IMR-90 (cell line): ENCODE data around the gene TMEM238. TPM values are rescaled to one million over a fixed set of nuclear protein-coding genes. Genes with fewer than 3 reads are reported as not detected.

Experiments
- ATAC-seq: fragments of 200-7000 bp; cut with Tn5 transposase; 2 replicates; pipeline ENCODE4 v1.9.1; 2020; ENCODE audit warnings: low read depth, mild to moderate bottlenecking, moderate library complexity
- BruUV-seq: library from RNA; stranded (reverse); fragments of 400-500 nt; replicated peaks from 2 replicates; lab custom pipeline; 2021; lab: Mats Ljungman, UMichigan
- CTCF ChIA-PET: fragments of 300-600 bp; formaldehyde crosslinking; extraction: SDS; loops from one replicate; lab custom pipeline; 2021; ENCODE audit warnings: antibody characterized with exemption; lab: Yijun Ruan, JAX
- POLR2A ChIA-PET: fragments of 300-600 bp; sonication (Branson Sonifier 250); formaldehyde crosslinking; loops from one replicate; lab custom pipeline; 2022; ENCODE audit warnings: antibody characterized with exemption; ENCODE audit not compliant: unreplicated experiment; lab: Charles Lee
- DNase-seq: peaks from one replicate; pipeline ENCODE4 v3.0.0; 2013
- H2AFZ ChIP-seq: replicated peaks from 2 replicates; pipeline ENCODE3; 2013; ENCODE audit warnings: low read length, mild to moderate bottlenecking; ENCODE audit not compliant: poor library complexity
- H2AK5ac ChIP-seq: 2 replicates; pipeline ENCODE4 v1.6.1; 2013; ENCODE audit warnings: low read depth, low read length, inconsistent platforms
- H2AK9ac ChIP-seq: replicated peaks from 2 replicates; pipeline ENCODE3; 2013; ENCODE audit warnings: mild to moderate bottlenecking, low read depth, low read length, moderate library complexity; ENCODE audit not compliant: poor library complexity
- H2BK120ac ChIP-seq: 2 replicates; pipeline ENCODE4 v1.6.1; 2013; ENCODE audit warnings: low read depth, low read length, inconsistent platforms
- H2BK15ac ChIP-seq: 3 replicates; pipeline ENCODE4 v1.6.1; 2013; ENCODE audit warnings: low read depth, low read length, inconsistent platforms
- H2BK20ac ChIP-seq: 2 replicates; pipeline ENCODE4 v1.6.1; 2013; ENCODE audit warnings: low read depth, mild to moderate bottlenecking, inconsistent platforms, low read length, moderate library complexity
- H2BK5ac ChIP-seq: 2 replicates; pipeline ENCODE4 v1.6.1; 2013; ENCODE audit warnings: mild to moderate bottlenecking, low read depth, low read length, inconsistent platforms; ENCODE audit not compliant: poor library complexity, severe bottlenecking
- H3K14ac ChIP-seq: replicated peaks from 2 replicates; pipeline ENCODE4 v1.6.1; 2013; ENCODE audit warnings: low read depth, low read length, inconsistent platforms
- H3K18ac ChIP-seq: 2 replicates; pipeline ENCODE4 v1.6.1; 2013; ENCODE audit warnings: low read depth, low read length, control low read depth
- H3K23ac ChIP-seq: 2 replicates; pipeline ENCODE4 v1.6.1; 2013; ENCODE audit warnings: low read depth, low read length, inconsistent platforms
- H3K27ac ChIP-seq: 2 replicates; pipeline ENCODE4 v1.5.1; 2013; ENCODE audit warnings: mild to moderate bottlenecking, control low read depth, low read length; ENCODE audit not compliant: insufficient read depth
- H3K27me3 ChIP-seq: 2 replicates; pipeline ENCODE4 v1.6.1; 2013; ENCODE audit warnings: low read length; ENCODE audit not compliant: control insufficient read depth, insufficient read depth
- H3K36me3 ChIP-seq: 2 replicates; pipeline ENCODE4 v1.6.1; 2013; ENCODE audit warnings: low read length, mixed read lengths; ENCODE audit not compliant: control insufficient read depth, insufficient read depth
- H3K4ac ChIP-seq: 2 replicates; pipeline ENCODE4 v1.6.1; 2013; ENCODE audit warnings: low read depth, low read length, inconsistent platforms
- H3K4me1 ChIP-seq: 2 replicates; pipeline ENCODE4 v1.6.1; 2013; ENCODE audit warnings: low read length, mixed read lengths; ENCODE audit not compliant: control insufficient read depth, insufficient read depth
- H3K4me2 ChIP-seq: 2 replicates; pipeline ENCODE4 v1.6.1; 2013; ENCODE audit warnings: low read depth, mild to moderate bottlenecking, control low read depth, low read length, moderate library complexity
- H3K4me3 ChIP-seq: 2 replicates; pipeline ENCODE4 v1.5.1; 2013; ENCODE audit warnings: low read depth, mild to moderate bottlenecking, control low read depth, low read length, moderate library complexity; ENCODE audit not compliant: insufficient read depth
- H3K56ac ChIP-seq: 2 replicates; pipeline ENCODE4 v1.6.1; 2013; ENCODE audit warnings: low read length, inconsistent platforms; ENCODE audit not compliant: insufficient read depth; ENCODE audit errors: extremely low read depth
- H3K79me1 ChIP-seq, 2 experiments: 2 replicates each; pipeline ENCODE4 v1.6.1; 2013; ENCODE audit warnings: low read length in 2 of 2, inconsistent platforms in 1 of 2, low read depth in 1 of 2
- H3K9ac ChIP-seq: 2 replicates; pipeline ENCODE4 v1.6.1; 2013; ENCODE audit warnings: low read depth, low read length, control low read depth
- H3K9me1 ChIP-seq: 2 replicates; pipeline ENCODE4 v1.6.1; 2013; ENCODE audit warnings: low read length, inconsistent platforms; ENCODE audit not compliant: insufficient read depth
- H3K9me3 ChIP-seq: 2 replicates; pipeline ENCODE4 v1.6.1; 2013; ENCODE audit warnings: low read length; ENCODE audit not compliant: control insufficient read depth, insufficient read depth
- H4K20me1 ChIP-seq: 2 replicates; pipeline ENCODE4 v1.6.1; 2013; ENCODE audit warnings: low read length, inconsistent platforms; ENCODE audit not compliant: insufficient read depth
- H4K5ac ChIP-seq: 2 replicates; pipeline ENCODE4 v1.6.1; 2013; ENCODE audit warnings: mild to moderate bottlenecking, low read depth, low read length, control low read depth
- H4K8ac ChIP-seq, 2 experiments: 2 replicates each; pipeline ENCODE4 v1.6.1; 2013; ENCODE audit warnings: low read depth in 2 of 2, low read length in 2 of 2, control low read depth in 1 of 2, inconsistent platforms in 1 of 2
- H4K91ac ChIP-seq: 2 replicates; pipeline ENCODE4 v1.6.1; 2013; ENCODE audit warnings: low read depth, low read length, inconsistent platforms; ENCODE audit not compliant: insufficient read depth
- BHLHE40 ChIP-seq: fragments of 150-350 bp; IDR thresholded peaks from 2 replicates; pipeline ENCODE4 v1.6.1; 2016; ENCODE audit warnings: mild to moderate bottlenecking, low read depth, low read length
- CEBPB ChIP-seq: IDR thresholded peaks from 2 replicates; pipeline ENCODE4 v1.6.1; 2012; ENCODE audit warnings: low read depth, low read length, improper control_type of control experiment
- CHD1 ChIP-seq: IDR thresholded peaks from 2 replicates; pipeline ENCODE4 v1.6.1; 2012; ENCODE audit warnings: low read depth, low read length, improper control_type of control experiment
- CTCF ChIP-seq: conservative IDR thresholded peaks from 2 replicates; pipeline ENCODE4 v1.5.1; 2012; ENCODE audit warnings: mild to moderate bottlenecking, low read depth, low read length, improper control_type of control experiment
- ELK1 ChIP-seq: fragments of 150-350 bp; IDR thresholded peaks from 2 replicates; pipeline ENCODE4 v1.6.1; 2016; ENCODE audit warnings: low read depth, mild to moderate bottlenecking, low read length, moderate library complexity, borderline replicate concordance
- FOS ChIP-seq: fragments of 150-350 bp; IDR thresholded peaks from 2 replicates; pipeline ENCODE4 v1.6.1; 2016; ENCODE audit warnings: low read depth, low read length
- MAFK ChIP-seq: IDR thresholded peaks from 2 replicates; pipeline ENCODE4 v1.6.1; 2012; ENCODE audit warnings: low read depth, low read length, improper control_type of control experiment
- MAZ ChIP-seq: IDR thresholded peaks from 2 replicates; pipeline ENCODE4 v1.6.1; 2012; ENCODE audit warnings: low read depth, mild to moderate bottlenecking, low read length, improper control_type of control experiment, moderate library complexity, borderline replicate concordance
- MXI1 ChIP-seq: IDR thresholded peaks from 2 replicates; pipeline ENCODE4 v1.6.1; 2012; ENCODE audit warnings: low read depth, mild to moderate bottlenecking, low read length, moderate library complexity, borderline replicate concordance
- NFE2L2 ChIP-seq: fragments of 150-350 bp; IDR thresholded peaks from 2 replicates; pipeline ENCODE4 v1.6.1; 2016; ENCODE audit warnings: low read depth, mild to moderate bottlenecking, low read length
- POLR2A ChIP-seq: IDR thresholded peaks from 2 replicates; pipeline ENCODE4 v1.6.1; 2012; ENCODE audit warnings: mild to moderate bottlenecking, low read depth, low read length
- RAD21 ChIP-seq: IDR thresholded peaks from 2 replicates; pipeline ENCODE4 v1.6.1; 2012; ENCODE audit warnings: low read length, improper control_type of control experiment
- RCOR1 ChIP-seq: IDR thresholded peaks from 2 replicates; pipeline ENCODE4 v1.6.1; 2012; ENCODE audit warnings: mild to moderate bottlenecking, low read length, improper control_type of control experiment; ENCODE audit not compliant: insufficient replicate concordance
- RFX5 ChIP-seq: IDR thresholded peaks from 2 replicates; pipeline ENCODE4 v1.8.0; 2012; ENCODE audit warnings: low read depth, mild to moderate bottlenecking, low read length, moderate library complexity
- SMC3 ChIP-seq: fragments of 150-350 bp; IDR thresholded peaks from 2 replicates; pipeline ENCODE4 v1.6.1; 2016; ENCODE audit warnings: low read depth, mild to moderate bottlenecking, antibody characterized with exemption, low read length, moderate library complexity
- USF2 ChIP-seq: fragments of 150-350 bp; IDR thresholded peaks from 2 replicates; pipeline ENCODE4 v1.6.1; 2017; ENCODE audit warnings: mild to moderate bottlenecking, antibody characterized with exemption, low read length, low read depth
- WGBS, 2 experiments: methylation state at CpG; one replicate each; pipeline versions ENCODE4 v1.1.5 to v1.1.7; 2013; ENCODE audit warnings: missing lambda C conversion rate in 2 of 2; ENCODE audit not compliant: insufficient read length in 1 of 2; ENCODE audit errors: extremely low coverage in 2 of 2; 5-methylcytosine and 5-hydroxymethylcytosine counted together
- dilution Hi-C: fragments of 300-500 bp; cut with HindIII; formaldehyde crosslinking; loops from one replicate; pipeline ENCODE4 v1.14.3; 2018; ENCODE audit warnings: low sequenced_read_pairs; ENCODE audit not compliant: unreplicated experiment
- in situ Hi-C: fragments of 300-500 bp; cut with MboI; formaldehyde crosslinking; loops from 3 replicates; pipeline ENCODE4 v1.14.3; 2019; ENCODE audit warnings: low sequenced_read_pairs, inconsistent platforms, mixed read lengths
- intact Hi-C: fragments of 100-400 bp; cut with micrococcal nuclease; formaldehyde crosslinking; loops from 2 replicates; pipeline ENCODE4 v1.10.0; 2022
- polyA plus RNA-seq, 3 experiments: library from polyadenylated mRNA; depleted of rRNA; stranded (reverse); fragments of >200 nt; gene quantifications; 2 replicates each; pipeline ENCODE4 v1.2.3, GENCODE V29; 2012; ENCODE audit warnings: low replicate concordance in 1 of 3
- total RNA-seq: library from RNA; depleted of rRNA; stranded (reverse); fragments of >200 nt; gene quantifications from 2 replicates; pipeline ENCODE4 v1.2.3, GENCODE V29; 2012

Gene TMEM238
- total and polyA plus RNA-seq, 2 of the 4 experiments (the other 2 are of a cell fraction), result not detected

- in situ Hi-C loops (no loop called here), dilution Hi-C loops (no loop called here), intact Hi-C loops (no loop called here)
- Histone ChIP-seq H3K9me3 (no peaks in the 10 kb centered on the region), H3K27me3 (no peaks in the 10 kb centered on the region), H4K20me1 (peaks cover 59% of the 10 kb centered on the region), H4K8ac (no peak overlapping the region), H2BK15ac (no peak overlapping the region), H3K36me3 (peaks cover 26% of the 10 kb centered on the region), H3K4me1 (peaks cover 10% of the 10 kb centered on the region), H2AK5ac (no peak overlapping the region), H2AFZ (no peak overlapping the region), H3K9me1 (peaks cover 3% of the 10 kb centered on the region; the same call in 1 of the 2 replicates), H3K56ac (no peak overlapping the region), H3K4me3 (no peak overlapping the region), H3K18ac (no peak overlapping the region), H3K23ac (no peak overlapping the region), H3K9ac (no peak overlapping the region), H2BK5ac (no peak overlapping the region), H3K27ac (no peak overlapping the region), H3K4me2 (no peak overlapping the region), H3K14ac (no peak overlapping the region), H4K5ac (no peak overlapping the region), H3K4ac (no peak overlapping the region), H4K91ac (no peak overlapping the region), H2BK120ac (no peak overlapping the region), H3K79me1 (peaks cover 0 to 28% of the 10 kb centered on the region in 2 experiments; a peak in 3 of 4 replicates), H2BK20ac (no peak overlapping the region), H2AK9ac (no peak overlapping the region)
- TF ChIP-seq CHD1 (no peak), MXI1 (no peak), POLR2A (no peak; the same call in 1 of the 2 replicates), USF2 (no peak), BHLHE40 (no peak), RFX5 (no peak), SMC3 (no peak), FOS (no peak), RCOR1 (no peak), CTCF (no peak), MAZ (no peak), MAFK (no peak), CEBPB (no peak), NFE2L2 (no peak), ELK1 (no peak), RAD21 (no peak)
- ChIA-PET POLR2A (no interaction called here), CTCF (no interaction called here)
- DNase-seq (no peak), ATAC-seq (no peak)
- BruUV-seq, result no TSS peak
- 88% methylated on average over 5 of the region's 8 CpGs; no CpG with 5 or more reads in 1 of the 2 experiments for WGBS, 2 experiments
Measured at GRCh38 chr19:55365245-55365644, 18.8 kb downstream of the TMEM238 start.
